Measurements from ENCODE around the gene PLCL2. TPM values are rescaled to one million over a fixed set of nuclear protein-coding genes. Genes with fewer than 3 reads are reported as not detected.

PLCL2 gene
- total RNA-seq, 2 donors from 2014 or later, result 13.7 to 25.7 TPM

DNA sequence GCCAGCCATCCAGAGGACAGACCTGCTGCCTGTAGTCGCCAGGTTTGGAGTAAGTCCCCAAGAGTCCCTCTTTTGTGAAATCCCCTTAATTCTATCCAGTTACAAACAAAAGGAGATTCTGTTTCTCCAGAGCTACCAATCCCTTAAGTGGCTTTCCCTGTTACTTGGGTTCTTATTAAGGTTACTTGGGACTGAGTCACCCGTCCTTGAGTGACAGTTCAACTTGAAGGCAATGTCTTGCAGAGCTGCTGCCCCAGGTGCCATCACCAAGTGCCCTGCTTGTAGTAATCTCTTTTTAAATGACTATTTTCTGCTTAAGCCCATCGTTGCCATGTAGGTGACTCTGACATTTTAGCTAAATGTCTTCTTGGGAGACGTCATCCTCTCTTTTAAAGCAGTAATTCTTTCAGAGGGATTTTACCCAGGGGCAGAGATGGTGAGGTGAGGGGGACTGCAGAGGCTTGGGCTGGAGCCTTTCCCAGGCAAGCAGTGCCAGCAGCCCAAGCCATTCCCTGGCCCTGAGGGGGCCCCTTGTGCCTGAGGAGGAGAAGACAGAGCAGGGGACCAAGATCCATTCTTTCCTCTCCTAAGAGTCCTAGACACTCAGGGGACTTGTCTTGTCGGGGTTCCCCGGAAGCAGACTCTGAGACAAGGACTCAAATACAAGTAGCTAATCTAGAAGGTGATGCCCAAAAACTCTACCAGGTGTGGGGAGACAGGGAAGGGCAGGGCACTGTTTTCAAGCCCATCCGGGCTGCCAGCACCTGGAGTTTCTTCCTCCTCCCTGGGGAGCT is 253.7 kb downstream of the PLCL2 start:
- ATAC-seq (no peak), DNase-seq (no peak)
- 77 to 83% methylated on average over 7 of the region's 7 CpGs for WGBS, 2 donors
- intact Hi-C loops (cut with DNase I), result no loop called here
- no peak overlapping the region for H3K27ac ChIP-seq
- H3K4me3 ChIP-seq, result no peak overlapping the region
- H3K4me1 ChIP-seq, result no peaks in the 10 kb centered on the region
- no peak for TF ChIP-seq CTCF (IDR thresholded peaks at IDR 0.05)
- no peak for TF ChIP-seq POLR2A (IDR thresholded peaks at IDR 0.05)
- no peaks in the 10 kb centered on the region for H3K36me3 ChIP-seq (replicated peaks in 1 of 2; ENCODE audit: insufficient read depth in 1 of 2, low read depth in 2 of 2)
- H3K9me3 ChIP-seq, result no peaks in the 10 kb centered on the region
- no peaks in the 10 kb centered on the region for H3K27me3 ChIP-seq

Data from body of pancreas (tissue), 4 donors.